H1 (cell line): Measurements from ENCODE around the gene CEACAM5. TPM values are rescaled to one million over a fixed set of nuclear protein-coding genes. Genes with fewer than 3 reads are reported as not detected.

Experiments used
- CTCF ChIA-PET: fragments of 300-600 bp; sonication (Branson Sonifier 250); formaldehyde crosslinking; loops from one replicate; lab custom pipeline; 2021; ENCODE audit not compliant: partially characterized antibody; lab: Charles Lee
- POLR2A ChIA-PET: fragments of 300-600 bp; sonication (Branson Sonifier 250); formaldehyde crosslinking; loops from one replicate; lab custom pipeline; 2021; ENCODE audit warnings: inconsistent platforms; ENCODE audit not compliant: partially characterized antibody; lab: Charles Lee
- DNase-seq, 2 experiments: peaks; one replicate each; pipeline versions ENCODE4 v3.0.0 to v3.0.0-alpha.2; 2010 to 2022; ENCODE audit warnings: low spot score in 2 of 2, low read depth in 1 of 2, mixed read lengths in 1 of 2
- FAIRE-seq: peaks from 2 replicates; lab custom pipeline; 2011; peaks lifted over from hg19 to GRCh38; lab: Jason Lieb, UNC
- H2AFZ ChIP-seq: 2 replicates; pipeline ENCODE4 v1.8.1; 2012; ENCODE audit warnings: low read length, inconsistent platforms
- H2AK5ac ChIP-seq: 2 replicates; pipeline ENCODE4 v1.6.1; 2013; ENCODE audit warnings: low read depth, low read length
- H2BK120ac ChIP-seq: replicated peaks from 2 replicates; pipeline ENCODE3; 2013; ENCODE audit warnings: low read depth, low read length, inconsistent platforms
- H2BK12ac ChIP-seq: 2 replicates; pipeline ENCODE4 v1.6.1; 2013; ENCODE audit warnings: low read depth, low read length
- H2BK15ac ChIP-seq: 2 replicates; pipeline ENCODE4 v1.6.1; 2013; ENCODE audit warnings: low read length
- H2BK20ac ChIP-seq: 2 replicates; pipeline ENCODE4 v1.6.1; 2013; ENCODE audit warnings: low read length
- H2BK5ac ChIP-seq: 2 replicates; pipeline ENCODE4 v1.6.1; 2013; ENCODE audit warnings: low read depth, low read length
- H3K14ac ChIP-seq: 2 replicates; pipeline ENCODE4 v1.6.1; 2013; ENCODE audit warnings: inconsistent platforms; ENCODE audit not compliant: insufficient read length
- H3K18ac ChIP-seq: 2 replicates; pipeline ENCODE4 v1.6.1; 2013; ENCODE audit warnings: low read length; ENCODE audit errors: extremely low read depth
- H3K23ac ChIP-seq: 2 replicates; pipeline ENCODE4 v1.6.1; 2013; ENCODE audit warnings: inconsistent platforms; ENCODE audit not compliant: insufficient read length
- H3K23me2 ChIP-seq: 2 replicates; pipeline ENCODE4 v1.6.1; 2013; ENCODE audit warnings: low read depth, low read length
- H3K27ac ChIP-seq: 2 replicates; pipeline ENCODE4 v1.6.1; 2011; ENCODE audit warnings: low read depth, low read length, inconsistent platforms
- H3K27me3 ChIP-seq, 4 experiments: replicated peaks in 1 of 4; 1 replicate in 1 of 4; 2 replicates in 3 of 4; pipeline versions ENCODE4 v1.6.1 to v1.8.1; 2011 to 2013; ENCODE audit warnings: low read length in 3 of 4, mild to moderate bottlenecking in 3 of 4, inconsistent platforms in 2 of 4, mixed read lengths in 2 of 4, moderate library complexity in 1 of 4; ENCODE audit not compliant: control insufficient read depth in 3 of 4, insufficient read depth in 3 of 4; ENCODE audit errors: extremely low read depth in 1 of 4
- H3K36me3 ChIP-seq, 4 experiments: 2 replicates each; pipeline versions ENCODE4 v1.6.1 to v1.8.1; 2011 to 2013; ENCODE audit warnings: mild to moderate bottlenecking in 4 of 4, low read length in 3 of 4, moderate library complexity in 2 of 4, control low read depth in 1 of 4, inconsistent platforms in 1 of 4; ENCODE audit not compliant: insufficient read depth in 4 of 4, control insufficient read depth in 2 of 4
- H3K4ac ChIP-seq: replicated peaks from 2 replicates; pipeline ENCODE3; 2013; ENCODE audit warnings: low read length, low read depth, mixed read lengths, inconsistent platforms; ENCODE audit not compliant: insufficient read length
- H3K4me1 ChIP-seq, 4 experiments: replicated peaks in 1 of 4; 1 replicate in 1 of 4; 2 replicates in 3 of 4; pipeline versions ENCODE4 v1.6.1 to v1.8.1; 2011 to 2013; ENCODE audit warnings: low read length in 3 of 4, inconsistent platforms in 2 of 4, mixed read lengths in 1 of 4; ENCODE audit not compliant: insufficient read depth in 4 of 4, control insufficient read depth in 3 of 4
- H3K4me2 ChIP-seq, 2 experiments: 2 replicates each; pipeline versions ENCODE4 v1.6.1 to v1.8.1; 2011 to 2013; ENCODE audit warnings: low read depth in 2 of 2, low read length in 2 of 2, control low read depth in 1 of 2, inconsistent platforms in 1 of 2, mild to moderate bottlenecking in 1 of 2; ENCODE audit not compliant: insufficient read depth in 1 of 2
- H3K4me3 ChIP-seq, 4 experiments: fragments of 200-600, 300-600 bp in 1 of 4; sonication (generic), shearing (Covaris generic), sonication (Bioruptor Twin) in 1 of 4; 2 replicates each; pipeline versions ENCODE4 v1.5.1 to v1.8.1; 2011 to 2016; ENCODE audit warnings: low read length in 4 of 4, low read depth in 3 of 4, control low read depth in 2 of 4, inconsistent platforms in 2 of 4, mild to moderate bottlenecking in 2 of 4, mixed read lengths in 1 of 4, moderate library complexity in 1 of 4; ENCODE audit not compliant: insufficient read depth in 2 of 4; ENCODE audit errors: extremely low read depth in 1 of 4
- H3K56ac ChIP-seq: replicated peaks from 2 replicates; pipeline ENCODE3; 2013; ENCODE audit warnings: low read depth, mild to moderate bottlenecking, mixed read lengths, low read length, inconsistent platforms; ENCODE audit not compliant: insufficient read length
- H3K79me1 ChIP-seq: 2 replicates; pipeline ENCODE4 v1.6.1; 2013; ENCODE audit warnings: low read depth, low read length, control low read depth
- H3K79me2 ChIP-seq, 2 experiments: 2 replicates each; pipeline versions ENCODE4 v1.6.1 to v1.8.1; 2012 to 2013; ENCODE audit warnings: low read length in 2 of 2, mild to moderate bottlenecking in 2 of 2, inconsistent platforms in 1 of 2; ENCODE audit not compliant: insufficient read depth in 2 of 2, control insufficient read depth in 1 of 2
- H3K9ac ChIP-seq, 4 experiments: replicated peaks in 1 of 4; 1 replicate in 1 of 4; 2 replicates in 3 of 4; pipeline versions ENCODE4 v1.6.1 to v1.8.1; 2011 to 2013; ENCODE audit warnings: low read depth in 3 of 4, low read length in 3 of 4, control low read depth in 2 of 4, mild to moderate bottlenecking in 2 of 4, moderate library complexity in 2 of 4, inconsistent platforms in 1 of 4; ENCODE audit errors: extremely low read depth in 1 of 4
- H3K9me3 ChIP-seq, 2 experiments: 2 replicates each; pipeline versions ENCODE4 v1.6.1 to v1.8.1; 2012 to 2013; ENCODE audit warnings: mild to moderate bottlenecking in 2 of 2, moderate library complexity in 2 of 2, control low read depth in 1 of 2, inconsistent platforms in 1 of 2, low read depth in 1 of 2, low read length in 1 of 2, mixed read lengths in 1 of 2; ENCODE audit not compliant: insufficient read depth in 2 of 2
- H4K20me1 ChIP-seq, 2 experiments: replicated peaks in 1 of 2; 2 replicates each; pipeline versions ENCODE3 to v1.8.1; 2011 to 2013; ENCODE audit warnings: inconsistent platforms in 2 of 2, low read length in 2 of 2, mild to moderate bottlenecking in 1 of 2; ENCODE audit not compliant: insufficient read depth in 2 of 2, control insufficient read depth in 1 of 2
- H4K5ac ChIP-seq: 2 replicates; pipeline ENCODE4 v1.6.1; 2013; ENCODE audit warnings: low read length, low read depth, mixed read lengths, inconsistent platforms; ENCODE audit not compliant: insufficient read length
- H4K8ac ChIP-seq: 2 replicates; pipeline ENCODE4 v1.8.0; 2013; ENCODE audit warnings: mild to moderate bottlenecking, moderate library complexity, low read length, inconsistent platforms; ENCODE audit not compliant: insufficient read depth; ENCODE audit errors: extremely low read depth
- H4K91ac ChIP-seq: replicated peaks from 2 replicates; pipeline ENCODE3; 2013; ENCODE audit warnings: low read length, mixed read lengths, inconsistent platforms; ENCODE audit not compliant: insufficient read length
- BCL11A ChIP-seq, 2 experiments: IDR thresholded peaks; one replicate each; pipeline ENCODE4 v1.6.1; 2011; ENCODE audit warnings: low read depth in 2 of 2, low read length in 2 of 2, mild to moderate bottlenecking in 2 of 2
- CHD1 ChIP-seq: IDR thresholded peaks from 2 replicates; pipeline ENCODE4 v1.6.1; 2012; ENCODE audit warnings: low read depth, low read length, improper control_type of control experiment
- CHD2 ChIP-seq: IDR thresholded peaks from 2 replicates; pipeline ENCODE4 v1.6.1; 2012; ENCODE audit warnings: low read length, improper control_type of control experiment
- CREB1 ChIP-seq: IDR thresholded peaks from 2 replicates; pipeline ENCODE4 v1.6.1; 2012; ENCODE audit warnings: inconsistent platforms
- CTBP2 ChIP-seq: IDR thresholded peaks from 2 replicates; pipeline ENCODE4 v1.7.0; 2011; ENCODE audit warnings: borderline replicate concordance, mild to moderate bottlenecking, moderate library complexity, mixed read lengths, low read length; ENCODE audit not compliant: insufficient read depth, insufficient read length
- HDAC2 ChIP-seq, 2 experiments: fragments of 300-600 bp in 1 of 2; sonication (generic) in 1 of 2; IDR thresholded peaks; 2 replicates each; pipeline ENCODE4 v1.6.1; 2011 to 2012; ENCODE audit warnings: low read depth in 2 of 2, low read length in 2 of 2, mild to moderate bottlenecking in 2 of 2, moderate library complexity in 2 of 2, borderline replicate concordance in 1 of 2, inconsistent platforms in 1 of 2
- HDAC6 ChIP-seq: IDR thresholded peaks from one replicate; pipeline ENCODE4 v1.7.1; 2012; ENCODE audit warnings: low read depth, mild to moderate bottlenecking, inconsistent platforms, low read length, moderate library complexity
- KDM4A ChIP-seq: IDR thresholded peaks from one replicate; pipeline ENCODE4 v1.7.1; 2012; ENCODE audit warnings: low read depth, mild to moderate bottlenecking, moderate library complexity, low read length, inconsistent platforms; ENCODE audit not compliant: severe bottlenecking
- POLR2AphosphoS5 ChIP-seq: IDR thresholded peaks from 2 replicates; pipeline ENCODE4 v1.6.1; 2011; ENCODE audit warnings: low read depth, low read length
- POU5F1 ChIP-seq: IDR thresholded peaks from 2 replicates; pipeline ENCODE4 v1.6.1; 2011; ENCODE audit warnings: low read depth, mild to moderate bottlenecking, low read length, moderate library complexity
- RFX5 ChIP-seq: IDR thresholded peaks from 2 replicates; pipeline ENCODE4 v1.6.1; 2011; ENCODE audit warnings: low read depth, low read length, improper control_type of control experiment, borderline replicate concordance
- SAP30 ChIP-seq: fragments of 300-600 bp; sonication (generic); IDR thresholded peaks from 2 replicates; pipeline ENCODE4 v1.7.1; 2012; ENCODE audit warnings: low read length, moderate library complexity, mild to moderate bottlenecking, inconsistent platforms; ENCODE audit not compliant: insufficient read depth, insufficient replicate concordance
- SP2 ChIP-seq: IDR thresholded peaks from 2 replicates; pipeline ENCODE4 v1.6.1; 2012; ENCODE audit warnings: mild to moderate bottlenecking, low read length, inconsistent platforms
- WGBS, 2 experiments: shearing (Covaris generic) in 1 of 2; methylation state at CpG; one replicate each; pipeline versions ENCODE4 v1.1.6 to v1.1.7; 2013 to 2015; ENCODE audit warnings: low lambda C conversion rate in 2 of 2, mixed read lengths in 2 of 2, inconsistent platforms in 1 of 2, low coverage in 1 of 2, missing lambda C conversion rate in 1 of 2; ENCODE audit not compliant: insufficient replicate concordance in 2 of 2, insufficient coverage in 1 of 2, insufficient read length in 1 of 2; ENCODE audit errors: extremely low coverage in 1 of 2, missing lambda C conversion rate in 1 of 2; 5-methylcytosine and 5-hydroxymethylcytosine counted together
- polyA plus RNA-seq, 7 experiments: library from polyadenylated mRNA; depleted of rRNA in 3 of 7; stranded (reverse) in 5 of 7; unstranded in 2 of 7; fragments of >200 nt in 5 of 7; fragments of 200-250 nt in 2 of 7; gene quantifications; 1 replicate in 5 of 7; 2 replicates in 1 of 7; 4 replicates in 1 of 7; pipeline versions ENCODE4 v1.2.1 to v1.2.3, GENCODE V29; 2011 to 2013; ENCODE audit warnings: missing spikeins in 2 of 7, mixed read lengths in 2 of 7
- total RNA-seq: library from RNA; stranded (reverse); fragmentation: NEBNext Ultra II Directional; extraction: Animal tissue kit (Norgen Biotek cat#: 25700); gene quantifications from 2 replicates; pipeline ENCODE4 v1.2.1, GENCODE V29; 2021

Gene CEACAM5
- total and polyA plus RNA-seq, 2 of the 8 experiments (the other 6 are each of a cell fraction or from before 2014, with no cell fraction given) = not detected

DNA sequence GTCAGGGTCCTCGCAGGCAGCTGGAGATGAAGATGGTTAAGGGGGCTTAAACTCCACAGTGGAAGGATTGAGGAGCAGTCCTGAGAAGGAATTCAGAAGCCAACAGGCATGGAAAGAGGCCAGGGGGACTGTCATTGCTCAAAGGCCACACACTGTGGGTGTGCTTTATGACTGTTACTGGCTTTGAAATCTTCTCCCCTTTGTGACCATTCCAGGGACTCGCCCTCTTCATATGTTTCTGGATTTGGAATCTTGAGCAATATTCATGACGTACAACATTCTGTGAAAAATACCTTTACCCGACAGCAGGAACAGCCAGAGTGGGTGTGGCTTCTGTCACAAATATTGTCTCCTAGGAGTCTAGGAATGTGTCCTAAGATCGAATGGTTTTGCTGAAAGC, 36.9 kb upstream of the CEACAM5 start:
- Histone ChIP-seq H3K27ac (no peak overlapping the region), H3K56ac (no peak overlapping the region), H3K9me3 (peaks cover 64 to 83% of the 10 kb centered on the region in 2 experiments), H4K20me1 (no peaks in the 10 kb centered on the region), H3K79me2 (no peaks in the 10 kb centered on the region), H3K18ac (no peak overlapping the region), H2BK20ac (no peak overlapping the region), H4K91ac (no peak overlapping the region), H2BK15ac (no peak overlapping the region), H3K36me3 (no peaks in the 10 kb centered on the region), H2BK5ac (no peak overlapping the region), H3K27me3 (no peaks in the 10 kb centered on the region), H3K4me1 (no peaks in the 10 kb centered on the region), H2AK5ac (no peak overlapping the region), H4K8ac (no peak overlapping the region), H3K4me2 (no peak overlapping the region), H3K14ac (no peak overlapping the region), H3K4ac (no peak overlapping the region), H4K5ac (no peak overlapping the region), H2BK12ac (no peak overlapping the region), H3K4me3 (no peak overlapping the region), H3K79me1 (no peaks in the 10 kb centered on the region; the same call in 1 of the 2 replicates), H3K23ac (no peak overlapping the region), H2AFZ (no peak overlapping the region), H3K9ac (no peak overlapping the region), H3K23me2 (no peaks in the 10 kb centered on the region), H2BK120ac (no peak overlapping the region)
- DNase-seq (no peak), FAIRE-seq (no peak)
- ChIA-PET CTCF (no interaction called here), POLR2A (no interaction called here)
- TF ChIP-seq KDM4A = no peak
- TF ChIP-seq CHD2 = no peak
- no peak for TF ChIP-seq SAP30
- TF ChIP-seq RFX5 = no peak
- no peak for TF ChIP-seq CREB1
- TF ChIP-seq SP2 = no peak
- TF ChIP-seq CHD1 = no peak
- no peak for TF ChIP-seq HDAC2 (IDR thresholded peaks at IDR 0.05; ENCODE audit: borderline replicate concordance in 1 of 2, low read depth in 2 of 2, low read length in 2 of 2)
- TF ChIP-seq POU5F1 = no peak
- no peak for TF ChIP-seq BCL11A (IDR thresholded peaks at IDR 0.05; ENCODE audit: low read depth in 2 of 2, low read length in 2 of 2)
- TF ChIP-seq POLR2AphosphoS5 = no peak
- no peak for TF ChIP-seq HDAC6
- no peak for TF ChIP-seq CTBP2
- 70% methylated on average over 5 of the region's 5 CpGs; no CpG with 5 or more reads in 1 of the 2 experiments for WGBS, 2 experiments
